Thyroid gland (tissue), 4 donors: ENCODE data around the gene INTS1.

Experiments
- POLR2A ChIP-seq, 2 donors: fragments of 450-650 bp; IDR thresholded peaks; one replicate each; pipeline ENCODE4 v1.6.1; 2017; ENCODE audit warnings: antibody characterized with exemption in 2 of 2, mild to moderate bottlenecking in 2 of 2, moderate library complexity in 1 of 2
- TF ChIP-seq, protein P1 (sequence below), 6 experiments: fragments of 200-600 bp in 3 of 6; fragments of 450-650 bp in 3 of 6; sonication (generic) in 3 of 6; IDR thresholded peaks; one replicate each; pipeline ENCODE4 v1.5.1; 2016 to 2019; ENCODE audit warnings: antibody characterized with exemption in 6 of 6, mild to moderate bottlenecking in 2 of 6, inconsistent platforms in 1 of 6, moderate library complexity in 1 of 6

DNA sequence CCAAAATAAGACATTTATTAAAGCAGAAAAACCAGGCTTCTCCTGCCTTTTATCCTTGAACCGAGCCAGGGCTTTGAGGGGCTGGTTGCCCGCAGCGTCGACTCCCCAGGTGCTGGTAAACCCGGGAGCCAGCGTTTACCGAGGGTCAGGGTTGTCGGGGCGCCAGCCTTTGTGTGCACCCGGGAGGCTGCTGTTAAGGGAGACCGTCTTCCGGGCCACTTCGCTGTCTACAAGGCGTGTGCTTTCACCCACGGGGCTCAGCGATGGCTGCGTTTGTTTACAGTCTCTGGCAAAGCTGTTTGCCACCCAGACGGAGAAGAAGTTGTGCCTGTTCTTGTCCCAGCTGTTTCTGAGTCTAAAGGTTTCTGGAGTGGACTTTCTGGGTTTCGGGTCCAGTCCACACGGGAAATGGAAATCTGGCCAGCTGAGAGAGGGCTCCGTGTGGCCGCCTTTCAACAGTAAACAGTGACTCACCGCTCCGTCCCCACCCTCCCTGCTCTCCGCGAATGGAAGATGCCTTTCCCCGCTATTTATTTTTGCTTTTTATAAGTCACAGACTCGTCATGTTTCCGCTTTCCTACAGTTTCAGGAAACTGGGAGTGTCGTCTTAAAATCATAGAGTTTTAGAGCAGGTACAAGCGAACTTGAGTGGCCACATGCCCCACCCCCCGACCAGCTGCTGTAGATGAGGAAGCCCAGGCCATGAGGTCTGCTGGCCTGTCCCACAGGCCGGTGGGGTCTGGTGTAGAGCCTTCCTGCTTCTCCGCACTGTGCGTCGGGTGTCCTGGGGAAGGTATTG, 28.5 kb upstream of the INTS1 start:
- TF ChIP-seq, protein P1, sequence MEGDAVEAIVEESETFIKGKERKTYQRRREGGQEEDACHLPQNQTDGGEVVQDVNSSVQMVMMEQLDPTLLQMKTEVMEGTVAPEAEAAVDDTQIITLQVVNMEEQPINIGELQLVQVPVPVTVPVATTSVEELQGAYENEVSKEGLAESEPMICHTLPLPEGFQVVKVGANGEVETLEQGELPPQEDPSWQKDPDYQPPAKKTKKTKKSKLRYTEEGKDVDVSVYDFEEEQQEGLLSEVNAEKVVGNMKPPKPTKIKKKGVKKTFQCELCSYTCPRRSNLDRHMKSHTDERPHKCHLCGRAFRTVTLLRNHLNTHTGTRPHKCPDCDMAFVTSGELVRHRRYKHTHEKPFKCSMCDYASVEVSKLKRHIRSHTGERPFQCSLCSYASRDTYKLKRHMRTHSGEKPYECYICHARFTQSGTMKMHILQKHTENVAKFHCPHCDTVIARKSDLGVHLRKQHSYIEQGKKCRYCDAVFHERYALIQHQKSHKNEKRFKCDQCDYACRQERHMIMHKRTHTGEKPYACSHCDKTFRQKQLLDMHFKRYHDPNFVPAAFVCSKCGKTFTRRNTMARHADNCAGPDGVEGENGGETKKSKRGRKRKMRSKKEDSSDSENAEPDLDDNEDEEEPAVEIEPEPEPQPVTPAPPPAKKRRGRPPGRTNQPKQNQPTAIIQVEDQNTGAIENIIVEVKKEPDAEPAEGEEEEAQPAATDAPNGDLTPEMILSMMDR (IDR thresholded peaks at IDR 0.05): no peak
- TF ChIP-seq POLR2A (IDR thresholded peaks at IDR 0.05): peak in 1 of 2 donors; percentile 16
